HepG2 (cell line): ENCODE measurements around the gene S100A13. TPM values are rescaled to one million over a fixed set of nuclear protein-coding genes. Genes with fewer than 3 reads are reported as not detected.

Experiments used
- CCDC6 ChIP-seq: sonication (generic); formaldehyde crosslinking; IDR thresholded peaks from 2 replicates; pipeline ENCODE4 v1.8.1; 2022; ENCODE audit warnings: mild to moderate bottlenecking, missing genetic modification reagents, moderate library complexity
- DRAP1 ChIP-seq: IDR thresholded peaks from 2 replicates; pipeline ENCODE4 v1.6.1; 2016; ENCODE audit warnings: missing genetic modification reagents, missing compliant biosample characterization
- ERF ChIP-seq: IDR thresholded peaks from 2 replicates; pipeline ENCODE4 v1.6.1; 2018; ENCODE audit warnings: missing biosample characterization, missing genetic modification reagents
- IKZF1 ChIP-seq: fragments of 450-650 bp; IDR thresholded peaks from 2 replicates; pipeline ENCODE4 v1.7.1; 2016
- KDM1A ChIP-seq: IDR thresholded peaks from 2 replicates; pipeline ENCODE4 v1.6.1; 2016; ENCODE audit warnings: missing compliant biosample characterization
- MBD4 ChIP-seq: IDR thresholded peaks from 2 replicates; pipeline ENCODE4 v1.6.1; 2012; ENCODE audit warnings: low read length, inconsistent platforms, borderline replicate concordance
- SMARCC2 ChIP-seq: fragments of 450-650 bp; IDR thresholded peaks from 2 replicates; pipeline ENCODE4 v1.6.1; 2017; ENCODE audit warnings: antibody characterized with exemption, mild to moderate bottlenecking
- SNRNP70 ChIP-seq: fragments of 200-400 bp; formaldehyde crosslinking; IDR thresholded peaks from 2 replicates; pipeline ENCODE4 v1.6.1; 2017; ENCODE audit warnings: mild to moderate bottlenecking, low read depth, low read length, moderate library complexity
- ZFP36L1 ChIP-seq: sonication (generic); formaldehyde crosslinking; IDR thresholded peaks from 2 replicates; pipeline ENCODE4 v1.8.0; 2022; ENCODE audit warnings: mild to moderate bottlenecking, missing genetic modification reagents, moderate library complexity
- ZHX2 ChIP-seq, 2 experiments: sonication (generic) in 1 of 2; formaldehyde crosslinking in 1 of 2; IDR thresholded peaks; 2 replicates each; pipeline versions ENCODE4 v1.6.1 to v1.9.0; 2014 to 2022; ENCODE audit warnings: antibody characterized with exemption in 1 of 2, borderline replicate concordance in 1 of 2, inconsistent platforms in 1 of 2, low read depth in 1 of 2, missing genetic modification reagents in 1 of 2
- ZNF563 ChIP-seq: sonication (generic); formaldehyde crosslinking; IDR thresholded peaks from 2 replicates; pipeline ENCODE4 v1.8.0; 2022; ENCODE audit warnings: mild to moderate bottlenecking, moderate library complexity, missing genetic modification reagents
- ZNF782 ChIP-seq: sonication (generic); formaldehyde crosslinking; IDR thresholded peaks from 2 replicates; pipeline ENCODE4 v1.4.0; 2020; ENCODE audit warnings: missing genetic modification reagents, mild to moderate bottlenecking, borderline replicate concordance
- polyA plus RNA-seq, 8 experiments: library from polyadenylated mRNA; depleted of rRNA in 3 of 8; stranded (reverse) in 7 of 8; unstranded in 1 of 8; fragments of >200 nt; fragmentation: Illumina TruSeq in 4 of 8; extraction: Trizol in 4 of 8; gene quantifications; 2 replicates each; pipeline versions ENCODE4 v1.2.1 to v1.2.3, GENCODE V29; 2011 to 2016; ENCODE audit warnings: low read depth in 4 of 8, missing spikeins in 1 of 8, mixed read lengths in 1 of 8; ENCODE audit not compliant: insufficient read depth in 1 of 8
- total RNA-seq, 5 experiments: library from RNA; depleted of rRNA; stranded (reverse); fragments of >200 nt; fragmentation: Illumina TruSeq; extraction: Trizol; gene quantifications; 2 replicates each; pipeline ENCODE4 v1.2.3, GENCODE V29; 2016; ENCODE audit warnings: low read depth in 1 of 5

Gene S100A13
- total and polyA plus RNA-seq, 2 of the 13 experiments (the other 11 are each of a cell fraction or from before 2014, with no cell fraction given) = 89.5 to 172 TPM

- TF ChIP-seq KDM1A (CRISPR knock-in tag) (no peak), SMARCC2 (no peak), SNRNP70 (no peak), MBD4 (no peak), CCDC6 (CRISPR knock-in tag) (no peak), IKZF1 (no peak), ZNF782 (CRISPR knock-in tag) (no peak), ZHX2 (IDR thresholded peaks at IDR 0.05; ENCODE audit: low read depth) (no peak), ZHX2 (CRISPR knock-in tag; IDR thresholded peaks at IDR 0.05; ENCODE audit: borderline replicate concordance) (no peak), ZFP36L1 (CRISPR knock-in tag) (no peak), ZNF563 (CRISPR knock-in tag) (no peak), ERF (CRISPR knock-in tag) (no peak), DRAP1 (CRISPR knock-in tag) (no peak)
Observed at GRCh38 chr1:153617663-153618062, 9.6 kb downstream of the S100A13 start (continued).
